ENCODE measurements around the gene GTSF1L. TPM values are rescaled to one million over a fixed set of nuclear protein-coding genes. Genes with fewer than 3 reads are reported as not detected.

Gene GTSF1L
- total RNA-seq, result not detected in 2 replicates

DNA sequence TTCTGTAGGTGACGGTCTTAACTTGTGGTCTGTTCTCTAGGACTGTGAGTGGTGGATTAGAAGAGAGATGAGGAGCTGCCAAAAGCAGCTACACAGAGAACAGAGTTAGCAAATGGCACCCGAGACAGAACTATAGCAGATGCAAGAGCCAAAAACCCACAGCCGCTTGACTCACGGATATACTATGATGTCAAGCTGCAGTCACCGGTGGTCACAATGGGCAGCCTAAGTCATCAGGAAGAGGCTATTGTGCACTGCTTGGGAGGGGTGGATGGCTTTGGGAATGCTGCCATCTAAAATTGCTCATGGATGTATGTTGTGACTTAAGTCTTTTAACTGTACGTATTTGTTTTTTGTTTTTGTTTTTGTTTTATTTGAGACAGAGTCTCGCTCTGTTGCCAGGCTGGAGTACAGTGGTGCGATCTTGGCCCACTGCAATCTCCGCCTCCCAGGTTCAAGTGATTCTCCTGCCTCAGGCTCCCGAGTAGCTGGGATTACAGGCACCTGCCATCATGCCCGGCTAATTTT lies at the start of gene GTSF1L:
TSS of gene GTSF1L (minus strand) at position 192 of the 528 bp plus-strand sequence. CDS start 308 bp downstream, outside the sequence.

Other genes starting within 250 kb of the GTSF1L start
- gene L3MBTL1, start 219.3 kb downstream of the GTSF1L start, total RNA-seq, result 1.6 and 1.9 TPM in 2 replicates
- gene SGK2, start 168.0 kb downstream of the GTSF1L start, total RNA-seq, result 0.69 and 0.93 TPM in 2 replicates
- 15.3 and 24.7 TPM in 2 replicates for gene IFT52, start 136.1 kb downstream of the GTSF1L start, total RNA-seq
- gene MYBL2, start 59.9 kb downstream of the GTSF1L start, total RNA-seq, result 1.4 and 1.6 TPM in 2 replicates
- gene TOX2, start 187.8 kb upstream of the GTSF1L start, total RNA-seq, result 1.9 and 5.0 TPM in 2 replicates

Data from cardiac ventricle fibroblast (primary cell).